ENCODE data around the gene MUC12. TPM values are rescaled to one million over a fixed set of nuclear protein-coding genes. Genes with fewer than 3 reads are reported as not detected.

Gene MUC12
- total and polyA plus RNA-seq, 12 donors: 0.49 TPM; not detected in 11

GRCh38 chr7:100943693-100944092 is 25.7 kb upstream of the MUC12 start:
- Histone ChIP-seq H3K9me3 (peaks cover 0 to 20% (median 5%) of the 10 kb centered on the region in 11 donors), H3K36me3 (no peaks in the 10 kb centered on the region), H3K4me1 (no peaks in the 10 kb centered on the region), H3K27me3 (peaks cover 0 to 44% (median 24%) of the 10 kb centered on the region in 7 donors), H3K4me3 (no peak overlapping the region), H3K27ac (no peak overlapping the region)
- WGBS, 2 donors: 73 to 79% methylated on average over 5 of the region's 5 CpGs
- ATAC-seq: no peak
- intact Hi-C loops (cut with DNase I): no loop called here
- TF ChIP-seq CTCF (IDR thresholded peaks at IDR 0.05): no peak
- DNase-seq: no peak

GRCh38 chr7:100944138-100944537 is 25.2 kb upstream of the MUC12 start:
- Histone ChIP-seq H3K27ac (no peak overlapping the region), H3K27me3 (peaks cover 0 to 48% (median 29%) of the 10 kb centered on the region in 7 donors), H3K36me3 (no peaks in the 10 kb centered on the region), H3K9me3 (peaks cover 0 to 20% (median 5%) of the 10 kb centered on the region in 11 donors), H3K4me1 (no peaks in the 10 kb centered on the region), H3K4me3 (no peak overlapping the region)
- 75 to 94% methylated on average over 4 of the region's 4 CpGs for WGBS, 2 donors
- DNase-seq (no peak), ATAC-seq (no peak)
- TF ChIP-seq CTCF (IDR thresholded peaks at IDR 0.05): no peak
- intact Hi-C loops (cut with DNase I): no loop called here

- no peak overlapping the region for H3K4me3 ChIP-seq
- peaks cover 0 to 5% (median 0%) of the 10 kb centered on the region in 11 donors for H3K9me3 ChIP-seq
- no peak for TF ChIP-seq CTCF (IDR thresholded peaks at IDR 0.05)
- no peak for DNase-seq
- peaks cover 0 to 68% (median 49%) of the 10 kb centered on the region in 7 donors for H3K27me3 ChIP-seq
- H3K4me1 ChIP-seq: no peaks in the 10 kb centered on the region
- no peak overlapping the region for H3K27ac ChIP-seq
- WGBS, 2 donors: 76 to 83% methylated on average over 4 of the region's 4 CpGs
- no peak for ATAC-seq
- intact Hi-C loops (cut with DNase I): no loop called here
- no peaks in the 10 kb centered on the region for H3K36me3 ChIP-seq
These were observed 23.3 kb upstream of the MUC12 start for GRCh38 chr7:100946111-100946510.

- DNase-seq (peak; percentile 26 to 48), ATAC-seq (peak in 3 of 8 donors; percentile 26 to 67 (median 40))
- peaks cover 0 to 5% (median 0%) of the 10 kb centered on the region in 11 donors for H3K9me3 ChIP-seq
- TF ChIP-seq CTCF (IDR thresholded peaks at IDR 0.05): no peak
- 67 to 76% methylated on average over 11 of the region's 11 CpGs for WGBS, 2 donors
- H3K4me3 ChIP-seq: no peak overlapping the region
- intact Hi-C loops (cut with DNase I): no loop called here
- H3K4me1 ChIP-seq: no peaks in the 10 kb centered on the region
- H3K27me3 ChIP-seq: peaks cover 0 to 75% (median 55%) of the 10 kb centered on the region in 7 donors
- H3K27ac ChIP-seq: peak overlapping the region in 2 of 10 donors; percentile 31 to 39
- no peaks in the 10 kb centered on the region for H3K36me3 ChIP-seq
These were observed 22.5 kb upstream of the MUC12 start for GRCh38 chr7:100946766-100947365.
